DND-41 (cell line): ENCODE data around the gene GPR55.

ENCODE experiments used
- ATAC-seq: fragments of 200-7000 bp; cut with Tn5 transposase; 3 replicates; pipeline ENCODE4 v1.9.1; 2021; ENCODE audit warnings: low read depth; ENCODE audit not compliant: insufficient read depth
- DNase-seq: peaks from one replicate; pipeline ENCODE4 v3.0.0-alpha.2; 2020
- H2AFZ ChIP-seq: 2 replicates; pipeline ENCODE4 v1.6.0; 2012; ENCODE audit warnings: low read depth, low read length
- H3K27ac ChIP-seq: 2 replicates; pipeline ENCODE4 v1.5.1; 2012; ENCODE audit warnings: low read length, inconsistent platforms
- H3K27me3 ChIP-seq: fragments of 200-600 bp; sonication (generic); 2 replicates; pipeline ENCODE4 v1.6.0; 2012; ENCODE audit warnings: low read length, mild to moderate bottlenecking, inconsistent platforms; ENCODE audit not compliant: insufficient read depth, poor library complexity
- H3K36me3 ChIP-seq: 2 replicates; pipeline ENCODE4 v1.5.1; 2012; ENCODE audit warnings: low read length, inconsistent platforms; ENCODE audit not compliant: insufficient read depth
- H3K4me1 ChIP-seq: 2 replicates; pipeline ENCODE4 v1.5.1; 2012; ENCODE audit warnings: mild to moderate bottlenecking, low read length; ENCODE audit not compliant: insufficient read depth
- H3K4me2 ChIP-seq: 2 replicates; pipeline ENCODE4 v1.6.0; 2012; ENCODE audit warnings: mild to moderate bottlenecking, moderate library complexity, low read length, inconsistent platforms; ENCODE audit not compliant: insufficient read depth
- H3K4me3 ChIP-seq, 2 experiments: fragments of 200-600 bp in 1 of 2; shearing (Covaris generic) in 1 of 2; 2 replicates each; pipeline ENCODE4 v1.5.1; 2012 to 2016; ENCODE audit warnings: inconsistent platforms in 2 of 2, low read length in 2 of 2, mild to moderate bottlenecking in 2 of 2, low read depth in 1 of 2, moderate library complexity in 1 of 2
- H3K79me2 ChIP-seq: 2 replicates; pipeline ENCODE4 v1.6.0; 2012; ENCODE audit warnings: low read length, inconsistent platforms; ENCODE audit not compliant: insufficient read depth
- H3K9ac ChIP-seq: 2 replicates; pipeline ENCODE4 v1.6.0; 2012; ENCODE audit warnings: low read depth, mild to moderate bottlenecking, inconsistent platforms, low read length, moderate library complexity
- H3K9me3 ChIP-seq: 2 replicates; pipeline ENCODE4 v1.5.1; 2012; ENCODE audit warnings: low read length, moderate library complexity, mild to moderate bottlenecking, inconsistent platforms; ENCODE audit not compliant: insufficient read depth, severe bottlenecking
- H4K20me1 ChIP-seq: 2 replicates; pipeline ENCODE4 v1.6.0; 2012; ENCODE audit warnings: low read length; ENCODE audit not compliant: insufficient read depth
- CTCF ChIP-seq: IDR thresholded peaks from 2 replicates; pipeline ENCODE4 v1.5.1; 2012; ENCODE audit warnings: borderline replicate concordance, low read length, moderate library complexity, mild to moderate bottlenecking; ENCODE audit not compliant: poor library complexity, severe bottlenecking; ENCODE audit errors: extremely low read depth
- EZH2 ChIP-seq: IDR thresholded peaks from 3 replicates; pipeline ENCODE4 v1.6.1; 2012; ENCODE audit warnings: borderline replicate concordance, low read depth, mild to moderate bottlenecking, moderate library complexity, low read length, inconsistent platforms; ENCODE audit not compliant: severe bottlenecking

The GPR55 gene

GRCh38 chr2:230901006-230901405, 24.0 kb downstream of the GPR55 start:
- H3K9me3 ChIP-seq = no peaks in the 10 kb centered on the region
- no peak overlapping the region for H2AFZ ChIP-seq
- H3K36me3 ChIP-seq = no peaks in the 10 kb centered on the region
- no peaks in the 10 kb centered on the region for H3K4me1 ChIP-seq
- no peak overlapping the region for H3K27ac ChIP-seq
- no peak overlapping the region for H3K4me3 ChIP-seq
- no peak for TF ChIP-seq EZH2
- no peak for TF ChIP-seq CTCF
- peaks cover 33% of the 10 kb centered on the region for H3K27me3 ChIP-seq
- H3K79me2 ChIP-seq = no peaks in the 10 kb centered on the region
- ATAC-seq (no peak), DNase-seq (no peak)
- H3K4me2 ChIP-seq = no peak overlapping the region
- no peak overlapping the region for H3K9ac ChIP-seq
- 0 out of 2 replicates have a peak, but pooled peaks cover 4% of the 10 kb centered on the region for H4K20me1 ChIP-seq

GRCh38 chr2:230900336-230900995, 24.6 kb downstream of the GPR55 start:
- Histone ChIP-seq H3K9me3 (no peaks in the 10 kb centered on the region), H3K9ac (no peak overlapping the region), H3K4me3 (no peak overlapping the region), H3K36me3 (no peaks in the 10 kb centered on the region), H4K20me1 (0 out of 2 replicates have a peak, but pooled peaks cover 4% of the 10 kb centered on the region), H3K79me2 (no peaks in the 10 kb centered on the region), H3K4me2 (no peak overlapping the region), H2AFZ (no peak overlapping the region), H3K27ac (no peak overlapping the region), H3K27me3 (peaks cover 30% of the 10 kb centered on the region), H3K4me1 (no peaks in the 10 kb centered on the region)
- DNase-seq (no peak), ATAC-seq (no peak)
- TF ChIP-seq CTCF (no peak), EZH2 (no peak)

- no peaks in the 10 kb centered on the region for H3K36me3 ChIP-seq
- no peak for ATAC-seq
- no peak overlapping the region for H2AFZ ChIP-seq
- no peak overlapping the region for H3K4me2 ChIP-seq
- no peaks in the 10 kb centered on the region for H3K79me2 ChIP-seq
- H3K9me3 ChIP-seq = no peaks in the 10 kb centered on the region
- DNase-seq = no peak
- 0 out of 2 replicates have a peak, but pooled peaks cover 4% of the 10 kb centered on the region for H4K20me1 ChIP-seq
- H3K27me3 ChIP-seq = peaks cover 27% of the 10 kb centered on the region
- H3K4me3 ChIP-seq = no peak overlapping the region
- H3K9ac ChIP-seq = no peak overlapping the region
- TF ChIP-seq EZH2 = no peak
- TF ChIP-seq CTCF = no peak
- no peaks in the 10 kb centered on the region for H3K4me1 ChIP-seq
- H3K27ac ChIP-seq = no peak overlapping the region
Observed at GRCh38 chr2:230899786-230900185, 25.3 kb downstream of the GPR55 start.
